ENCODE results near the gene CD22. TPM values are rescaled to one million over a fixed set of nuclear protein-coding genes. Genes with fewer than 3 reads are reported as not detected.

Gene CD22
- total and polyA plus RNA-seq, 2 of the 13 experiments (the other 11 are each of a cell fraction or from before 2014, with no cell fraction given) = 0.71 to 1.7 TPM

DNA sequence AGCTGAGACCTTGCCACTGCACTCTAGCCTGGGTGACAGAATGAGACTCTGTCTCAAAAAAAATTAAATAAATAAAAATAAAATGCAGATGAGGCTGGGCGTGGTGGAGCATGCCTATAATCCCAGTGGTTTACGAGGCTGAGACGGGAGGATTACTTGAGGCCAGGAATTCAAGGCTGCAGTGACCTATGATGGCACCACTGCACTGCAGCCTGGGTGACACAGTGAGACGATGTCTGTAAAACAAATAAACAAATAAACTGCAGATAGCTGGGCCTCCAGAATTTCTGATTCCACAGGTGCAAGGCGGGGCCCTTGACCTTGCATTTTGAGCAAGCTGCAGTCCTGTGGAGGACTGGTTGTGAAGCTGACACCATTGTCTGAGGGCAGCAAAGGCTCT lies 40.1 kb upstream of the CD22 start:
- H3K9me3 ChIP-seq (ENCODE audit: low read length) = no peaks in the 10 kb centered on the region
- in situ Hi-C loops (cut with HindIII; ENCODE audit: extremely low pct_ligation_motif_present, low pct_unique_long_range_greater_than_20kb) = no loop called here
- no TSS peak for BruUV-seq (replicated peaks)
- no peak for FAIRE-seq
- 13% methylated on average over 4 of the region's 5 CpGs for WGBS (ENCODE audit: low lambda C conversion rate)
- no peak overlapping the region for H2AFZ ChIP-seq (ENCODE audit: low read length)
- DNase-seq (ENCODE audit: low spot score) = no peak
- intact Hi-C loops (cut with micrococcal nuclease; ENCODE audit: unreplicated experiment) = no loop called here
- no peak for ATAC-seq
- no peak for TF ChIP-seq ZNF20 (CRISPR knock-in tag; IDR thresholded peaks at IDR 0.05)
- TF ChIP-seq ZMAT3 (CRISPR knock-in tag; conservative IDR thresholded peaks at IDR 0.05) = no peak
- TF ChIP-seq HNRNPUL1 (IDR thresholded peaks at IDR 0.05; ENCODE audit: low read depth, low read length) = no peak
- no peak for TF ChIP-seq ZNF75D (CRISPR knock-in tag; IDR thresholded peaks at IDR 0.05; ENCODE audit: borderline replicate concordance)
- no peak for TF ChIP-seq EP300 (IDR thresholded peaks at IDR 0.05; ENCODE audit: low read depth in 2 of 2, low read length in 2 of 2)
- no peak for TF ChIP-seq EP300 (CRISPR knock-in tag; IDR thresholded peaks at IDR 0.05; ENCODE audit: borderline replicate concordance)
- TF ChIP-seq, protein P1, sequence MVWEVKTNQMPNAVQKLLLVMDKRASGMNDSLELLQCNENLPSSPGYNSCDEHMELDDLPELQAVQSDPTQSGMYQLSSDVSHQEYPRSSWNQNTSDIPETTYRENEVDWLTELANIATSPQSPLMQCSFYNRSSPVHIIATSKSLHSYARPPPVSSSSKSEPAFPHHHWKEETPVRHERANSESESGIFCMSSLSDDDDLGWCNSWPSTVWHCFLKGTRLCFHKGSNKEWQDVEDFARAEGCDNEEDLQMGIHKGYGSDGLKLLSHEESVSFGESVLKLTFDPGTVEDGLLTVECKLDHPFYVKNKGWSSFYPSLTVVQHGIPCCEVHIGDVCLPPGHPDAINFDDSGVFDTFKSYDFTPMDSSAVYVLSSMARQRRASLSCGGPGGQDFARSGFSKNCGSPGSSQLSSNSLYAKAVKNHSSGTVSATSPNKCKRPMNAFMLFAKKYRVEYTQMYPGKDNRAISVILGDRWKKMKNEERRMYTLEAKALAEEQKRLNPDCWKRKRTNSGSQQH (CRISPR knock-in tag; IDR thresholded peaks at IDR 0.05; ENCODE audit: low read depth) = no peak
- no peak for TF ChIP-seq TCF12 (IDR thresholded peaks at IDR 0.05)
- TF ChIP-seq TCF12 (CRISPR knock-in tag; IDR thresholded peaks at IDR 0.05) = no peak
- no peak for TF ChIP-seq MAF1 (CRISPR knock-in tag; IDR thresholded peaks at IDR 0.05; ENCODE audit: borderline replicate concordance)
- TF ChIP-seq TGIF2 (CRISPR knock-in tag; IDR thresholded peaks at IDR 0.05) = no peak
- TF ChIP-seq, protein P2, sequence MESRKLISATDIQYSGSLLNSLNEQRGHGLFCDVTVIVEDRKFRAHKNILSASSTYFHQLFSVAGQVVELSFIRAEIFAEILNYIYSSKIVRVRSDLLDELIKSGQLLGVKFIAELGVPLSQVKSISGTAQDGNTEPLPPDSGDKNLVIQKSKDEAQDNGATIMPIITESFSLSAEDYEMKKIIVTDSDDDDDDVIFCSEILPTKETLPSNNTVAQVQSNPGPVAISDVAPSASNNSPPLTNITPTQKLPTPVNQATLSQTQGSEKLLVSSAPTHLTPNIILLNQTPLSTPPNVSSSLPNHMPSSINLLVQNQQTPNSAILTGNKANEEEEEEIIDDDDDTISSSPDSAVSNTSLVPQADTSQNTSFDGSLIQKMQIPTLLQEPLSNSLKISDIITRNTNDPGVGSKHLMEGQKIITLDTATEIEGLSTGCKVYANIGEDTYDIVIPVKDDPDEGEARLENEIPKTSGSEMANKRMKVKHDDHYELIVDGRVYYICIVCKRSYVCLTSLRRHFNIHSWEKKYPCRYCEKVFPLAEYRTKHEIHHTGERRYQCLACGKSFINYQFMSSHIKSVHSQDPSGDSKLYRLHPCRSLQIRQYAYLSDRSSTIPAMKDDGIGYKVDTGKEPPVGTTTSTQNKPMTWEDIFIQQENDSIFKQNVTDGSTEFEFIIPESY (CRISPR knock-in tag; IDR thresholded peaks at IDR 0.05) = no peak
- no peak for TF ChIP-seq CBX2 (IDR thresholded peaks at IDR 0.05; ENCODE audit: low read depth, low read length)
- TF ChIP-seq CBX2 (CRISPR knock-in tag; IDR thresholded peaks at IDR 0.05; ENCODE audit: low read depth) = no peak
- TF ChIP-seq KLF15 (CRISPR knock-in tag; IDR thresholded peaks at IDR 0.05; ENCODE audit: borderline replicate concordance) = no peak
- TF ChIP-seq HDAC2 (CRISPR knock-in tag; IDR thresholded peaks at IDR 0.05) = no peak
- no peak for TF ChIP-seq HIVEP1 (CRISPR knock-in tag; IDR thresholded peaks at IDR 0.05)
- no peak for TF ChIP-seq SMARCE1 (IDR thresholded peaks at IDR 0.05; ENCODE audit: borderline replicate concordance)
- no peak for TF ChIP-seq DR1 (CRISPR knock-in tag; IDR thresholded peaks at IDR 0.05)
- TF ChIP-seq ZNF792 (CRISPR knock-in tag; IDR thresholded peaks at IDR 0.05) = no peak
- no peak for TF ChIP-seq CENPT (CRISPR knock-in tag; IDR thresholded peaks at IDR 0.05; ENCODE audit: low read depth)
- TF ChIP-seq, protein P3, sequence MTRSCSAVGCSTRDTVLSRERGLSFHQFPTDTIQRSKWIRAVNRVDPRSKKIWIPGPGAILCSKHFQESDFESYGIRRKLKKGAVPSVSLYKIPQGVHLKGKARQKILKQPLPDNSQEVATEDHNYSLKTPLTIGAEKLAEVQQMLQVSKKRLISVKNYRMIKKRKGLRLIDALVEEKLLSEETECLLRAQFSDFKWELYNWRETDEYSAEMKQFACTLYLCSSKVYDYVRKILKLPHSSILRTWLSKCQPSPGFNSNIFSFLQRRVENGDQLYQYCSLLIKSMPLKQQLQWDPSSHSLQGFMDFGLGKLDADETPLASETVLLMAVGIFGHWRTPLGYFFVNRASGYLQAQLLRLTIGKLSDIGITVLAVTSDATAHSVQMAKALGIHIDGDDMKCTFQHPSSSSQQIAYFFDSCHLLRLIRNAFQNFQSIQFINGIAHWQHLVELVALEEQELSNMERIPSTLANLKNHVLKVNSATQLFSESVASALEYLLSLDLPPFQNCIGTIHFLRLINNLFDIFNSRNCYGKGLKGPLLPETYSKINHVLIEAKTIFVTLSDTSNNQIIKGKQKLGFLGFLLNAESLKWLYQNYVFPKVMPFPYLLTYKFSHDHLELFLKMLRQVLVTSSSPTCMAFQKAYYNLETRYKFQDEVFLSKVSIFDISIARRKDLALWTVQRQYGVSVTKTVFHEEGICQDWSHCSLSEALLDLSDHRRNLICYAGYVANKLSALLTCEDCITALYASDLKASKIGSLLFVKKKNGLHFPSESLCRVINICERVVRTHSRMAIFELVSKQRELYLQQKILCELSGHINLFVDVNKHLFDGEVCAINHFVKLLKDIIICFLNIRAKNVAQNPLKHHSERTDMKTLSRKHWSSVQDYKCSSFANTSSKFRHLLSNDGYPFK (CRISPR knock-in tag; IDR thresholded peaks at IDR 0.05; ENCODE audit: borderline replicate concordance) = no peak
- no peak overlapping the region for H3K4me3 ChIP-seq (replicated peaks in 1 of 3; ENCODE audit: insufficient read depth in 1 of 3, low read depth in 2 of 3, low read length in 3 of 3)
- POLR2A ChIA-PET = interaction anchor here (0.8 kb wide), 1 partner anchor 27 kb away, joined by 3 read pairs; no protein-coding TSS in a partner anchor
- H3K27ac ChIP-seq (ENCODE audit: extremely low read length, insufficient read depth, low read length) = no peak overlapping the region
- H3K9ac ChIP-seq (ENCODE audit: insufficient read depth, low read depth, low read length) = no peak overlapping the region
- no peaks in the 10 kb centered on the region for H3K36me3 ChIP-seq (replicated peaks in 1 of 2; ENCODE audit: control insufficient read depth in 1 of 2, insufficient read depth in 2 of 2, low read length in 2 of 2)
- peaks cover 4 to 33% of the 10 kb centered on the region in 2 experiments; a peak in 4 of 5 replicates for H3K27me3 ChIP-seq (ENCODE audit: control insufficient read depth in 1 of 2, insufficient read depth in 2 of 2, low read length in 2 of 2)
- H3K4me1 ChIP-seq (ENCODE audit: insufficient read depth, low read length) = peaks cover 63% of the 10 kb centered on the region
- H3K4me2 ChIP-seq (ENCODE audit: low read depth, low read length) = no peak overlapping the region
- H3K79me2 ChIP-seq (ENCODE audit: insufficient read depth, low read length) = no peaks in the 10 kb centered on the region
- H4K20me1 ChIP-seq (ENCODE audit: insufficient read depth, low read length) = no peaks in the 10 kb centered on the region
- CTCF ChIA-PET (ENCODE audit: low intra/inter-chr PET ratio, low total read pairs) = no interaction called here

Data from HepG2 (cell line).